NCI-H1694 (cell line): Measurements from ENCODE around the gene FHAD1.
A peak's percentile ranks its signal among the peaks of the same experiment; 100 is the strongest.

Experiments used
- DNase-seq: peaks from one replicate; lab custom pipeline; 2025; lab: John Stamatoyannopoulos, UW

The FHAD1 gene

GRCh38 chr1:15246960-15247614 lies at the start of gene FHAD1:
Gene FHAD1, plus strand, starts transcription at chr1:15247223. Its CDS starts 4,562 bp downstream, at chr1:15251785.
- DNase-seq, result peak; percentile 5

- DNase-seq, result no peak
Observed at GRCh38 chr1:15197591-15198447, 49.2 kb upstream of the FHAD1 start.

- no peak for DNase-seq
Observed at GRCh38 chr1:15198684-15199083, 48.3 kb upstream of the FHAD1 start.

GRCh38 chr1:15201221-15201620 lies 45.8 kb upstream of the FHAD1 start:
- DNase-seq, result no peak

DNA sequence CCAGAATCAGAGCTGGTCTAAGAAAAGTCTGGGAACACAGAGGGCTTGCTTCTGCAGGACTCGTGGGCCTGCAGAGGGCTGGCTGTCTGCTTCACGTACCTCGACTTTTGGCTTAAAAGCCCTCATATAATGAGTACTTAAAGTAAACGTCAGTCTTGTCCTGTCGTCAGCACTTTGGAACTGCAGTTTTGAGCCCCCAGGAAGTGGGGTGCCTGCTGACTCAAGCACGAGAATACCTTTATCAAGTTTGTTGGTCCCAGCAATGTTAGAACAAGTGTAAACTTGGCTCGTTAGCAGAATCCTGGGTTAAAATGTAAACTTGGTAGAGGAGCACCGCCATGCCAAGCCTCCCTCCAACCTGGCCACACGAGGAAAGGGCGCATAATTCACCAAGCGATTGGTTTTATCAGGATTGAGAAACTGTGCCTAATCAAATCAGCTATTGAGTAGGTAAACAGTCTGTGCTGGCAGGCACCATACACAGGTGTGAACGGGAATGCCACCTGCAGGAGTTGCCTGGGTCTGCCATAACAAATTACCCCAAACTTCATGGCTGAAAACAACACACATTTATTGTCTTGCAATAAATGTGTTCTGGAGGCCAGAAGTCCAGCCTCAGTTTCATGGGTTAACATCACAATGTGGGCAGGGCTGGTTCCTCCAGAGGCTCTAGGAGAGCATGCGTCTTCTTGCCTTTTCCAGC lies 45.0 kb upstream of the FHAD1 start:
- no peak for DNase-seq

- DNase-seq, result no peak
Observed at GRCh38 chr1:15204931-15205330, 42.1 kb upstream of the FHAD1 start.

- no peak for DNase-seq
Observed at GRCh38 chr1:15205586-15206346, 41.3 kb upstream of the FHAD1 start.

- no peak for DNase-seq
Observed at GRCh38 chr1:15206418-15207030, 40.5 kb upstream of the FHAD1 start.

- no peak for DNase-seq
Observed at GRCh38 chr1:15207031-15207828, 39.8 kb upstream of the FHAD1 start.

DNA sequence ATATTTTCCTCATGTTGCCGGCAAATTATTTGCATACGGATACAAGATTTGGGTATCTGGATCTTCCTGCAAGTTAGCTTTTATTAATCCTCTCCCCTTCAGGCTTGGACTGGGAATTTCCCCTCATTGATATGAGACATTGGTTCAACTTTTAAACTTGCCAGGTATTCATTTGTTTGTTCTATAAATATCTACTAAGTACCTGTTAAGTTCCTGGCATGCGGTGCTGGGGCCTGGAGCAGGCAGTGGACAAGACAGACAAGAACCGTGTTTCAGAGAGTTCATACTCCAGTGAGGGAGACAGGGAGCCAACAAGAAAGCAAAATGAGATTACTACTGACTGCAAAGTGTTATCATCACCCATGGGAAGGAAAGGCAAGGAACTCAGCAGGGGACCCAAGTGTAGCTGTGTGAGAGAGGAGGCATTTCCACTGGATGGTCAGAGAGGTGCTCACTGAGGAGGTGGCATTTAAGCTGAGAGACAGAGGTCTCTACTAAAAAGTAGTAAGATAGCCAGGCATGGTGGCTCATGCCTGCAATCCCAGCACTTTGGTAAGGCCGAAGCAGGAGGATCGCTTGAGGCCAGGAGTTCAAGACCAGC lies 39.1 kb upstream of the FHAD1 start:
- DNase-seq, result no peak

DNA sequence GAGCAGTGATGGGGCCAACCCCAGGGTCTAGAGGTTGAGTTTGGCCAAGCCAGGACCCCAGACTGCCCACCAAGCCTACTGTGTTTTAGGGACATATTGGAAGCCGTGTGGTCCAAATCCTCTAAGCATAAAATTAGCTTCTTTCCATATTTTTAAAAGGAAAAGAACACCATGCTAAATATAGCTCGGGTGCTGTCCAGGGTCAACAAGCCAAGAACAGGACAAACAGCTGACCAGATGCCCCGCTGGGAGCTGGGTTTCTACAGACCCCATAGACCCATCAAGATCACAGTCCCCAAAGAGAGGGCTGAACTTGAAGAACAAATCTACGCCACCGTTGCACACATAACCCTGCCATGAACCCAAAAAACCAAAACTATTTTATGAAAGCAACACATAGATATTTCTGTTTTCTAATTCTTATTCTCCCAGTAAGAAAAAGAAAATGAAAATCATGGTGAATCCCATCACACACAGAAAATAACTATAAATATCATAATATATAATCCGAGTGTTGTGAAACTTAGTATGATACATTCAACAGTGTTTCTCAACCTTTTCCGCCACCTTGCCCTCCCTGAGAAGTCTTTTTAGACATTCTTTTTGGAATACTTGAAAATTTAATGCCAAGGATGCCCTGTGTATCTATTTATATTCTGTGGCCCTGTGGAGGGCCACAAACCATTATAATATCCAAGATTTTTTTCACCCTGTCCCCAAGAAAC lies 36.2 kb upstream of the FHAD1 start:
- no peak for DNase-seq

GRCh38 chr1:15211424-15211823 lies 35.6 kb upstream of the FHAD1 start:
- DNase-seq, result no peak

DNA sequence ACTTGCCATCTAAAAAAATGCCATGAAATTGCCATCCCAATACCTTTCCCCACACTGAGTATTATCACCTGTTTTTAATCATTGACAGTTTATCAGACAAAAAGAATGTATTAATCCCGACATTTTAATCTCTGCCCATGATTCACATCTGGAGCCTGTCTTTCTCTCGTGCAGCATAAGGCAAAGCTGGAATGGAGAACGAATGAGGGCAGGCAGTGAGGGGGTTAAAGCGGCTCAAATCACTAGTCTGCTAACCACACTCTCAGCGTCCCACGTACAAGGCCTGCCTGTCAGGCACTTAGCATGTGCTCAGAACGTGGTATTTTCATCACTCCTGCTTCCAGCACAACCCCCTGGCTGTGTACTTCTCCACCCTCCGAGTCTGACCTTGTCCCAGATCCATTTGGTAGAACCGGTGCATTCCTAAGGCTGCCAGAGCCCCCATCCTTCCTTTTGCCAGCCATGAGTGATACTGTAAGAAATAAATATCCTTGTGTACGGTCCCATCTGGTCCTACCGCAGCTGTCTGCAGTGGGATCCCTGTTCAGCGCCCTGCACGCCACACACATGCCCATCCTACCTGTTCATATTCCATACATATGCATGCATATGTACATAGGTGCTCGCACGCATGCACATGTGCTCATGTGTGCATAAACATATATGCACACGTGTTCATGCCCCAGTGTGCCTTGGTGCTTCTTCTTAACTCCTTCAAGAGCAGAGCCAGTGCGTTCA lies 34.6 kb upstream of the FHAD1 start:
- DNase-seq, result no peak

DNA sequence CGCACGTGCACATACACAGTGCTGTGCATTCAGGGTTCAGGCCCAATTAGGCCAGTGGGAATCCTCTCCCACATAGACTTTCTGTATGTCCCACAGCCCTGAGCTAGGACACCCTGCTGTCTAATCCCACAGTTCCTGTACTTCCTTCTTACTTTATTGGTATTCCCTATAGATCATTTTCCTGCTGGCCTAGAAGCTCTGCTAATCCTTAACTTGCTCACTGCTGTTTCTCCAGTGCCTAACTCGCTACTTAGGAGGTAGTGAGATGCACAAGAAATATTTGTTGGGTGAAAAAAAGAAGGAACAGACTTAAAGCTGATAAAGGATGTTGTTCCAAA lies 34.1 kb upstream of the FHAD1 start:
- no peak for DNase-seq

DNA sequence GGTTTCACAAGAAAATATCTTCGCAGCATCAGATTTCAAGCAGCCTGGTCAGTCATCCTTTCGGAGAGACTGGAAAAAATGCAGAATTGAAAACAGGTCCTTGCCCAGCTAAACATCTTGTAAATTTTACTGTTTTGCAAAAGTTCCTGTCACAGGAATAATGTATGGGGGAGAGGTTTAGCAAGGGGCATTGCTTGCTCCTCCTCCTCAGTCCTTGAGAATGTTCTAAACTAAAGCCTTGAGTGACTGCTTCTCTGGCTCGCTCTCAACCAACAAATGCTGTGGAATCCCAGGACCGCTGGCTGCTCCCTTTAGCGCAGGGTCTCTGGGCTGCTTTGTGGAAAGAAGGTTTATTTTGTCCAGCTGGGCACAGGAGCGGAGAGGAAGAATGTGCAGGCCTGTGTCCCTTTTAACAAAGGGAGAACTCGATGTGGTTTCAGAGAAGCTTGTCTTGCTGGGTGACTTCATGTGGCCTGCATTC lies 33.6 kb upstream of the FHAD1 start:
- no peak for DNase-seq

- DNase-seq, result no peak
Observed at GRCh38 chr1:15214527-15214926, 32.5 kb upstream of the FHAD1 start.

GRCh38 chr1:15215116-15215515 lies 31.9 kb upstream of the FHAD1 start:
- no peak for DNase-seq

- DNase-seq, result no peak
Observed at GRCh38 chr1:15217654-15218053, 29.4 kb upstream of the FHAD1 start.
